GM23338 (cell line): ENCODE results near the gene SARDH. TPM values are rescaled to one million over a fixed set of nuclear protein-coding genes. Genes with fewer than 3 reads are reported as not detected.

Experiments
- ATAC-seq: fragments of 200-7000 bp; cut with Tn5 transposase; 3 replicates; pipeline ENCODE4 v1.9.1; 2020
- DNase-seq: peaks from one replicate; pipeline ENCODE4 v3.0.0-alpha.2; 2015; ENCODE audit warnings: low spot score
- H2AFZ ChIP-seq: fragments of 200-600 bp; sonication (generic); 2 replicates; pipeline ENCODE4 v1.8.0; 2016; ENCODE audit warnings: antibody characterized with exemption, mild to moderate bottlenecking, moderate library complexity
- H3F3A ChIP-seq: fragments of 200-600 bp; sonication (generic); replicated peaks from 2 replicates; pipeline ENCODE4 v1.8.0; 2017; ENCODE audit warnings: antibody characterized with exemption, mixed run types, low read depth
- H3K27ac ChIP-seq: fragments of 200-600 bp; sonication (generic); 2 replicates; pipeline ENCODE4 v1.6.1; 2016; ENCODE audit warnings: low read depth
- H3K27me3 ChIP-seq: fragments of 200-600 bp; sonication (generic); 2 replicates; pipeline ENCODE4 v1.8.0; 2016; ENCODE audit warnings: mild to moderate bottlenecking, mixed run types, moderate library complexity; ENCODE audit not compliant: insufficient read depth
- H3K36me3 ChIP-seq: fragments of 200-600 bp; sonication (generic); 2 replicates; pipeline ENCODE4 v1.8.0; 2016; ENCODE audit warnings: mild to moderate bottlenecking; ENCODE audit not compliant: insufficient read depth
- H3K4me1 ChIP-seq: fragments of 200-600 bp; sonication (generic); 2 replicates; pipeline ENCODE4 v1.8.0; 2016; ENCODE audit warnings: mild to moderate bottlenecking, moderate library complexity; ENCODE audit not compliant: insufficient read depth
- H3K4me2 ChIP-seq: fragments of 200-600 bp; sonication (generic); 2 replicates; pipeline ENCODE4 v1.7.1; 2017; ENCODE audit warnings: mixed run types
- H3K4me3 ChIP-seq: fragments of 200-600 bp; sonication (generic); 2 replicates; pipeline ENCODE4 v1.6.1; 2016; ENCODE audit warnings: mixed run types
- H3K79me2 ChIP-seq: fragments of 200-600 bp; sonication (generic); replicated peaks from 2 replicates; pipeline ENCODE4 v1.8.0; 2017; ENCODE audit warnings: mild to moderate bottlenecking; ENCODE audit not compliant: insufficient read depth
- H3K9me2 ChIP-seq: fragments of 200-600 bp; sonication (generic); 2 replicates; pipeline ENCODE4 v1.8.0; 2017; ENCODE audit not compliant: insufficient read depth
- H4K20me1 ChIP-seq: fragments of 200-600 bp; sonication (generic); replicated peaks from 2 replicates; pipeline ENCODE4 v1.8.0; 2017; ENCODE audit warnings: mild to moderate bottlenecking; ENCODE audit not compliant: insufficient read depth
- H3K27ac Mint-ChIP-seq: 2 replicates; pipeline ENCODE4 v1.8.0; 2020; ENCODE audit warnings: inconsistent platforms, mild to moderate bottlenecking, moderate library complexity, mixed read lengths
- H3K27me3 Mint-ChIP-seq: 3 replicates; pipeline ENCODE4 v1.8.0; 2022; ENCODE audit warnings: low read depth, mild to moderate bottlenecking, moderate library complexity, mixed read lengths, inconsistent platforms; ENCODE audit not compliant: insufficient read depth, poor library complexity
- H3K36me3 Mint-ChIP-seq: 3 replicates; pipeline ENCODE4 v1.8.0; 2021; ENCODE audit warnings: low read depth, mild to moderate bottlenecking, inconsistent platforms, moderate library complexity, mixed read lengths
- H3K4me1 Mint-ChIP-seq: 3 replicates; pipeline ENCODE4 v1.8.0; 2020; ENCODE audit warnings: mild to moderate bottlenecking, inconsistent platforms, mixed read lengths
- H3K4me3 Mint-ChIP-seq: 3 replicates; pipeline ENCODE4 v1.8.0; 2021; ENCODE audit warnings: moderate library complexity, mild to moderate bottlenecking, inconsistent platforms, mixed read lengths
- H3K9me3 Mint-ChIP-seq: 3 replicates; pipeline ENCODE4 v1.8.0; 2020; ENCODE audit warnings: moderate library complexity, mild to moderate bottlenecking, inconsistent platforms, mixed read lengths
- EZH2 ChIP-seq: fragments of 200-600 bp; sonication (generic); IDR thresholded peaks from one replicate; pipeline ENCODE4 v1.8.0; 2017; ENCODE audit warnings: antibody characterized with exemption, mild to moderate bottlenecking, low read depth; ENCODE audit not compliant: unreplicated experiment
- JUNB ChIP-seq: IDR thresholded peaks from one replicate; pipeline ENCODE4 v1.6.1; 2016; ENCODE audit warnings: antibody characterized with exemption; ENCODE audit not compliant: unreplicated experiment
- STAT1 ChIP-seq: IDR thresholded peaks from one replicate; pipeline ENCODE4 v1.6.1; 2016; ENCODE audit warnings: antibody characterized with exemption; ENCODE audit not compliant: unreplicated experiment
- ZNF331 ChIP-seq: fragments of 250-450 bp; sonication (Bioruptor Pico); IDR thresholded peaks from 2 replicates; pipeline ENCODE4 v1.5.0; 2020; ENCODE audit warnings: low read depth, mild to moderate bottlenecking, moderate library complexity
- polyA plus RNA-seq: library from polyadenylated mRNA; unstranded; fragments of >200 nt; fragmentation: Nextera tagmentation; extraction: Ambion mirVana; gene quantifications from 2 replicates; pipeline ENCODE4 v1.2.1, GENCODE V29; 2016
- total RNA-seq: library from RNA; depleted of rRNA; stranded (reverse); fragments of >200 nt; shearing (Covaris generic); gene quantifications from 2 replicates; pipeline ENCODE4 v1.2.3, GENCODE V29; 2014
- TF ChIP-seq, protein P1 (sequence below): fragments of 250-450 bp; sonication (Bioruptor Pico); IDR thresholded peaks from 2 replicates; pipeline ENCODE4 v1.5.0; 2020; ENCODE audit warnings: mild to moderate bottlenecking, moderate library complexity
- TF ChIP-seq, protein P2 (sequence below): IDR thresholded peaks from one replicate; pipeline ENCODE4 v1.6.1; 2018; ENCODE audit warnings: antibody characterized with exemption; ENCODE audit not compliant: unreplicated experiment
- TF ChIP-seq, protein P3 (sequence below): IDR thresholded peaks from 2 replicates; pipeline ENCODE4 v1.6.1; 2016; ENCODE audit warnings: antibody characterized with exemption

Gene SARDH
- total and polyA plus RNA-seq, 2 experiments from 2014 or later, result 2.8 to 10.4 TPM

DNA sequence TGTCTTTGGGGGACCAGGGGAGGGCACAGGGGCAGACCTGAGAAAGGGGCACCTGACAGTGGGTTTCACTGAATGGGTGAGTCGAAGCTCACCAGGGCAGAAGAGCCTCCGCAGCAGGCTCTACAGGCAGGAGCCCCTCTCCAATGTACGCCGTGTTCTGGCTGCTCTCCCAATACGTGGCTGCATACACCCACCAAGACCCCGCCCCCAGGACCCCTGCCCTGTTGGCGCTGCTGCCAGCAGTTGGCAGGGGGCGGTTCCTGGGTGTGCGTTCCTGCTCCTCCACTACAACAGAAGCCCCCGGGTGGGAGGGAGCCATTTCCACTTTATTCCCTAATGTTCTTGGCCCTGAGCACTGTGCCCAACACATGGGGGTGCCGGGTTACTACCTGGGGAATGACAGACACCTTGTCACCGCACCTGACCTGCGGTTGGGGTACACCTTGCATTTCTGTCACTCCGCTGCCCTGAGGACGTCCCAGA, 30.3 kb downstream of the SARDH start (continued):
- TF ChIP-seq, protein P1, sequence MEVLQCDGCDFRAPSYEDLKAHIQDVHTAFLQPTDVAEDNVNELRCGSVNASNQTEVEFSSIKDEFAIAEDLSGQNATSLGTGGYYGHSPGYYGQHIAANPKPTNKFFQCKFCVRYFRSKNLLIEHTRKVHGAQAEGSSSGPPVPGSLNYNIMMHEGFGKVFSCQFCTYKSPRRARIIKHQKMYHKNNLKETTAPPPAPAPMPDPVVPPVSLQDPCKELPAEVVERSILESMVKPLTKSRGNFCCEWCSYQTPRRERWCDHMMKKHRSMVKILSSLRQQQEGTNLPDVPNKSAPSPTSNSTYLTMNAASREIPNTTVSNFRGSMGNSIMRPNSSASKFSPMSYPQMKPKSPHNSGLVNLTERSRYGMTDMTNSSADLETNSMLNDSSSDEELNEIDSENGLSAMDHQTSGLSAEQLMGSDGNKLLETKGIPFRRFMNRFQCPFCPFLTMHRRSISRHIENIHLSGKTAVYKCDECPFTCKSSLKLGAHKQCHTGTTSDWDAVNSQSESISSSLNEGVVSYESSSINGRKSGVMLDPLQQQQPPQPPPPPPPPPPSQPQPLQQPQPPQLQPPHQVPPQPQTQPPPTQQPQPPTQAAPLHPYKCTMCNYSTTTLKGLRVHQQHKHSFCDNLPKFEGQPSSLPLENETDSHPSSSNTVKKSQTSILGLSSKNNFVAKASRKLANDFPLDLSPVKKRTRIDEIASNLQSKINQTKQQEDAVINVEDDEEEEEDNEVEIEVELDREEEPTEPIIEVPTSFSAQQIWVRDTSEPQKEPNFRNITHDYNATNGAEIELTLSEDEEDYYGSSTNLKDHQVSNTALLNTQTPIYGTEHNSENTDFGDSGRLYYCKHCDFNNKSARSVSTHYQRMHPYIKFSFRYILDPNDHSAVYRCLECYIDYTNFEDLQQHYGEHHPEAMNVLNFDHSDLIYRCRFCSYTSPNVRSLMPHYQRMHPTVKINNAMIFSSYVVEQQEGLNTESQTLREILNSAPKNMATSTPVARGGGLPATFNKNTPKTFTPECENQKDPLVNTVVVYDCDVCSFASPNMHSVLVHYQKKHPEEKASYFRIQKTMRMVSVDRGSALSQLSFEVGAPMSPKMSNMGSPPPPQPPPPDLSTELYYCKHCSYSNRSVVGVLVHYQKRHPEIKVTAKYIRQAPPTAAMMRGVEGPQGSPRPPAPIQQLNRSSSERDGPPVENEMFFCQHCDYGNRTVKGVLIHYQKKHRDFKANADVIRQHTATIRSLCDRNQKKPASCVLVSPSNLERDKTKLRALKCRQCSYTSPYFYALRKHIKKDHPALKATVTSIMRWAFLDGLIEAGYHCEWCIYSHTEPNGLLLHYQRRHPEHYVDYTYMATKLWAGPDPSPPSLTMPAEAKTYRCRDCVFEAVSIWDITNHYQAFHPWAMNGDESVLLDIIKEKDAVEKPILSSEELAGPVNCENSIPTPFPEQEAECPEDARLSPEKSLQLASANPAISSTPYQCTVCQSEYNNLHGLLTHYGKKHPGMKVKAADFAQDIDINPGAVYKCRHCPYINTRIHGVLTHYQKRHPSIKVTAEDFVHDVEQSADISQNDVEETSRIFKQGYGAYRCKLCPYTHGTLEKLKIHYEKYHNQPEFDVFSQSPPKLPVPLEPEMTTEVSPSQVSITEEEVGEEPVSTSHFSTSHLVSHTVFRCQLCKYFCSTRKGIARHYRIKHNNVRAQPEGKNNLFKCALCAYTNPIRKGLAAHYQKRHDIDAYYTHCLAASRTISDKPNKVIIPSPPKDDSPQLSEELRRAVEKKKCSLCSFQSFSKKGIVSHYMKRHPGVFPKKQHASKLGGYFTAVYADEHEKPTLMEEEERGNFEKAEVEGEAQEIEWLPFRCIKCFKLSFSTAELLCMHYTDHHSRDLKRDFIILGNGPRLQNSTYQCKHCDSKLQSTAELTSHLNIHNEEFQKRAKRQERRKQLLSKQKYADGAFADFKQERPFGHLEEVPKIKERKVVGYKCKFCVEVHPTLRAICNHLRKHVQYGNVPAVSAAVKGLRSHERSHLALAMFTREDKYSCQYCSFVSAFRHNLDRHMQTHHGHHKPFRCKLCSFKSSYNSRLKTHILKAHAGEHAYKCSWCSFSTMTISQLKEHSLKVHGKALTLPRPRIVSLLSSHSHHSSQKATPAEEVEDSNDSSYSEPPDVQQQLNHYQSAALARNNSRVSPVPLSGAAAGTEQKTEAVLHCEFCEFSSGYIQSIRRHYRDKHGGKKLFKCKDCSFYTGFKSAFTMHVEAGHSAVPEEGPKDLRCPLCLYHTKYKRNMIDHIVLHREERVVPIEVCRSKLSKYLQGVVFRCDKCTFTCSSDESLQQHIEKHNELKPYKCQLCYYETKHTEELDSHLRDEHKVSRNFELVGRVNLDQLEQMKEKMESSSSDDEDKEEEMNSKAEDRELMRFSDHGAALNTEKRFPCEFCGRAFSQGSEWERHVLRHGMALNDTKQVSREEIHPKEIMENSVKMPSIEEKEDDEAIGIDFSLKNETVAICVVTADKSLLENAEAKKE (CRISPR knock-in tag), result no peak
- TF ChIP-seq STAT1 (no peak), JUNB (no peak), EZH2 (no peak)

DNA sequence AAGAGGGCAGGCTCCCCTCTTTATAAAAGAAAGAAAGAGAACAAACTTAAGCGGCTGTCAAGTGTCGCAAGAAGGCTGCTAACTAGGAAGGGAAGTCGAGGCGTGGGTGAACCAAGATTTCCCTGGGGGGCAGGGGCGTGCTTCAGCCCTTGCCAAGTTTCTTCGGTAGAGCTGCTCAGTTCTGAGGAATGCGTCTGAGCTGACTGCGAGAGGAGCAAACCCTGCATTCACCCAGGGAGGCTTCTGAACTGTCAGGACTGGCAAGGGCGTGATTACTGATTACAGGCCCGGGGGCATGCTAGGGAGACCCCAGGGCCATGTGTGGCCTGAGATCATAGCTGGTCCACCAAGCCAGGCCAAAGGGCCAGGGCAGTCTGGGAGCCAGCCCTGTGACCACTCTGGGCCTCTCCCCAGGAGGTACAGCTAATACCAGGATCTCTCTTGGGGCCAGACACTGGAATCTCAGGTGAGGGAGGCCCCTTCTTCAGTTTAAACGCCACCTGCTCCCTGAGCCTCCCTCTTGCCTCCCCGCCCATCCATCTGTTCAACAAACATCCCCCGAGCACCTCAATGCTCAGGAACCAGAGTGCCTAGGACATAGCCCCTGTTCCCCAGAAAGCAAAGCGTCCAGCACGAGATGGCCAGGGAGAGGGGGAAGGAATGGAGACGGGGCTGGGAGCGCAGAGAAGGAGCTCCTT, 30.9 kb downstream of the SARDH start:
- ATAC-seq (no peak), DNase-seq (no peak)
- Mint-ChIP-seq H3K4me1 (peaks cover 2% of the 10 kb centered on the region; the same call in 1 of the 3 replicates), H3K36me3 (no peaks in the 10 kb centered on the region), H3K27me3 (peaks cover 14% of the 10 kb centered on the region), H3K27ac (no peak overlapping the region), H3K4me3 (no peak overlapping the region), H3K9me3 (no peaks in the 10 kb centered on the region)
- H3K36me3 ChIP-seq, result no peaks in the 10 kb centered on the region
- no peaks in the 10 kb centered on the region for H3K27me3 ChIP-seq
- H3F3A ChIP-seq, result no peaks in the 10 kb centered on the region
- no peaks in the 10 kb centered on the region for H3K4me1 ChIP-seq
- H3K4me2 ChIP-seq, result no peak overlapping the region
- no peak overlapping the region for H3K4me3 ChIP-seq
- no peaks in the 10 kb centered on the region for H3K9me2 ChIP-seq
- H3K79me2 ChIP-seq, result no peaks in the 10 kb centered on the region
- H2AFZ ChIP-seq, result no peak overlapping the region
- no peaks in the 10 kb centered on the region for H4K20me1 ChIP-seq
- no peak overlapping the region for H3K27ac ChIP-seq
- no peak for TF ChIP-seq ZNF331 (CRISPR knock-in tag)
- TF ChIP-seq, protein P2, sequence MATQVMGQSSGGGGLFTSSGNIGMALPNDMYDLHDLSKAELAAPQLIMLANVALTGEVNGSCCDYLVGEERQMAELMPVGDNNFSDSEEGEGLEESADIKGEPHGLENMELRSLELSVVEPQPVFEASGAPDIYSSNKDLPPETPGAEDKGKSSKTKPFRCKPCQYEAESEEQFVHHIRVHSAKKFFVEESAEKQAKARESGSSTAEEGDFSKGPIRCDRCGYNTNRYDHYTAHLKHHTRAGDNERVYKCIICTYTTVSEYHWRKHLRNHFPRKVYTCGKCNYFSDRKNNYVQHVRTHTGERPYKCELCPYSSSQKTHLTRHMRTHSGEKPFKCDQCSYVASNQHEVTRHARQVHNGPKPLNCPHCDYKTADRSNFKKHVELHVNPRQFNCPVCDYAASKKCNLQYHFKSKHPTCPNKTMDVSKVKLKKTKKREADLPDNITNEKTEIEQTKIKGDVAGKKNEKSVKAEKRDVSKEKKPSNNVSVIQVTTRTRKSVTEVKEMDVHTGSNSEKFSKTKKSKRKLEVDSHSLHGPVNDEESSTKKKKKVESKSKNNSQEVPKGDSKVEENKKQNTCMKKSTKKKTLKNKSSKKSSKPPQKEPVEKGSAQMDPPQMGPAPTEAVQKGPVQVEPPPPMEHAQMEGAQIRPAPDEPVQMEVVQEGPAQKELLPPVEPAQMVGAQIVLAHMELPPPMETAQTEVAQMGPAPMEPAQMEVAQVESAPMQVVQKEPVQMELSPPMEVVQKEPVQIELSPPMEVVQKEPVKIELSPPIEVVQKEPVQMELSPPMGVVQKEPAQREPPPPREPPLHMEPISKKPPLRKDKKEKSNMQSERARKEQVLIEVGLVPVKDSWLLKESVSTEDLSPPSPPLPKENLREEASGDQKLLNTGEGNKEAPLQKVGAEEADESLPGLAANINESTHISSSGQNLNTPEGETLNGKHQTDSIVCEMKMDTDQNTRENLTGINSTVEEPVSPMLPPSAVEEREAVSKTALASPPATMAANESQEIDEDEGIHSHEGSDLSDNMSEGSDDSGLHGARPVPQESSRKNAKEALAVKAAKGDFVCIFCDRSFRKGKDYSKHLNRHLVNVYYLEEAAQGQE, result no peak
- TF ChIP-seq, protein P3, sequence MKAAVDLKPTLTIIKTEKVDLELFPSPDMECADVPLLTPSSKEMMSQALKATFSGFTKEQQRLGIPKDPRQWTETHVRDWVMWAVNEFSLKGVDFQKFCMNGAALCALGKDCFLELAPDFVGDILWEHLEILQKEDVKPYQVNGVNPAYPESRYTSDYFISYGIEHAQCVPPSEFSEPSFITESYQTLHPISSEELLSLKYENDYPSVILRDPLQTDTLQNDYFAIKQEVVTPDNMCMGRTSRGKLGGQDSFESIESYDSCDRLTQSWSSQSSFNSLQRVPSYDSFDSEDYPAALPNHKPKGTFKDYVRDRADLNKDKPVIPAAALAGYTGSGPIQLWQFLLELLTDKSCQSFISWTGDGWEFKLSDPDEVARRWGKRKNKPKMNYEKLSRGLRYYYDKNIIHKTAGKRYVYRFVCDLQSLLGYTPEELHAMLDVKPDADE, result no peak
